ENCODE results near the gene OR3A2. TPM values are rescaled to one million over a fixed set of nuclear protein-coding genes. Genes with fewer than 3 reads are reported as not detected.

The OR3A2 gene
- total RNA-seq, 1 experiment from 2014 or later: not detected

GRCh38 chr17:3335876-3336275, 50.2 kb downstream of the OR3A2 start:
- no peaks in the 10 kb centered on the region for H3K36me3 Mint-ChIP-seq (ENCODE audit: insufficient read depth, unreplicated experiment)
- ChIA-PET CTCF (no interaction called here), POLR2A (no interaction called here)
- DNase-seq: peak in 1 of 2 experiments; percentile 22
- H3K9me3 Mint-ChIP-seq (ENCODE audit: unreplicated experiment): peaks cover 21% of the 10 kb centered on the region
- no peak overlapping the region for H3K27ac Mint-ChIP-seq (ENCODE audit: unreplicated experiment)
- H3K4me1 ChIP-seq: no peaks in the 10 kb centered on the region
- intact Hi-C loops (cut with micrococcal nuclease; ENCODE audit: unreplicated experiment): loop anchor here (10.0 kb wide), 1 partner anchor 291 kb away; no protein-coding TSS in a partner anchor
- no peaks in the 10 kb centered on the region for H3K36me3 ChIP-seq (ENCODE audit: control insufficient read depth, insufficient read depth, low read length)
- no peak overlapping the region for H3K4me3 ChIP-seq (ENCODE audit: low read depth, low read length)
- peaks cover 11% of the 10 kb centered on the region for H3K27me3 Mint-ChIP-seq (ENCODE audit: insufficient read depth, unreplicated experiment)
- H3K4me3 Mint-ChIP-seq (ENCODE audit: unreplicated experiment): no peak overlapping the region
- no peaks in the 10 kb centered on the region for H3K9me3 ChIP-seq
- no peaks in the 10 kb centered on the region for H3K27me3 ChIP-seq (replicated peaks; ENCODE audit: control insufficient read depth, insufficient read depth, low read length)
- H3K4me1 Mint-ChIP-seq (ENCODE audit: low read depth, unreplicated experiment): no peaks in the 10 kb centered on the region
- peak; percentile 20 to 52 for TF ChIP-seq CTCF (IDR thresholded peaks at IDR 0.05; ENCODE audit: insufficient read depth in 1 of 2, low read depth in 1 of 2, low read length in 1 of 2, severe bottlenecking in 1 of 2, unreplicated experiment in 1 of 2)
- BruUV-seq (replicated peaks): no TSS peak

- peaks cover 4% of the 10 kb centered on the region for H3K27me3 Mint-ChIP-seq (ENCODE audit: insufficient read depth, unreplicated experiment)
- no peak overlapping the region for H3K4me3 Mint-ChIP-seq (ENCODE audit: unreplicated experiment)
- intact Hi-C loops (cut with micrococcal nuclease; ENCODE audit: unreplicated experiment): no loop called here
- Histone ChIP-seq H3K36me3 (ENCODE audit: control insufficient read depth, insufficient read depth, low read length) (no peaks in the 10 kb centered on the region), H3K9me3 (no peaks in the 10 kb centered on the region), H3K4me1 (peaks cover 9% of the 10 kb centered on the region), H3K27me3 (replicated peaks; ENCODE audit: control insufficient read depth, insufficient read depth, low read length) (no peaks in the 10 kb centered on the region), H3K4me3 (ENCODE audit: low read depth, low read length) (no peak overlapping the region)
- POLR2A ChIA-PET: no interaction called here
- CTCF ChIA-PET: no interaction called here
- H3K36me3 Mint-ChIP-seq (ENCODE audit: insufficient read depth, unreplicated experiment): no peaks in the 10 kb centered on the region
- no peak for DNase-seq
- no peak overlapping the region for H3K27ac Mint-ChIP-seq (ENCODE audit: unreplicated experiment)
- H3K9me3 Mint-ChIP-seq (ENCODE audit: unreplicated experiment): no peaks in the 10 kb centered on the region
- BruUV-seq (replicated peaks): no TSS peak
- TF ChIP-seq CTCF (IDR thresholded peaks at IDR 0.05; ENCODE audit: insufficient read depth in 1 of 2, low read depth in 1 of 2, low read length in 1 of 2, severe bottlenecking in 1 of 2, unreplicated experiment in 1 of 2): no peak
- no peaks in the 10 kb centered on the region for H3K4me1 Mint-ChIP-seq (ENCODE audit: low read depth, unreplicated experiment)
These were observed 67.8 kb downstream of the OR3A2 start for GRCh38 chr17:3318336-3318735.

- ChIA-PET POLR2A (no interaction called here), CTCF (no interaction called here)
- BruUV-seq (replicated peaks): no TSS peak
- Histone ChIP-seq H3K27me3 (replicated peaks; ENCODE audit: control insufficient read depth, insufficient read depth, low read length) (no peaks in the 10 kb centered on the region), H3K4me1 (peaks cover 9% of the 10 kb centered on the region), H3K9me3 (no peaks in the 10 kb centered on the region), H3K36me3 (ENCODE audit: control insufficient read depth, insufficient read depth, low read length) (no peaks in the 10 kb centered on the region), H3K4me3 (ENCODE audit: low read depth, low read length) (no peak overlapping the region)
- intact Hi-C loops (cut with micrococcal nuclease; ENCODE audit: unreplicated experiment): no loop called here
- TF ChIP-seq CTCF (IDR thresholded peaks at IDR 0.05; ENCODE audit: insufficient read depth in 1 of 2, low read depth in 1 of 2, low read length in 1 of 2, severe bottlenecking in 1 of 2, unreplicated experiment in 1 of 2): no peak
- Mint-ChIP-seq H3K4me1 (ENCODE audit: low read depth, unreplicated experiment) (no peaks in the 10 kb centered on the region), H3K36me3 (ENCODE audit: insufficient read depth, unreplicated experiment) (no peaks in the 10 kb centered on the region), H3K4me3 (ENCODE audit: unreplicated experiment) (no peak overlapping the region), H3K9me3 (ENCODE audit: unreplicated experiment) (no peaks in the 10 kb centered on the region), H3K27ac (ENCODE audit: unreplicated experiment) (no peak overlapping the region), H3K27me3 (ENCODE audit: insufficient read depth, unreplicated experiment) (peaks cover 8% of the 10 kb centered on the region)
- no peak for DNase-seq
These were observed 69.3 kb downstream of the OR3A2 start for GRCh38 chr17:3316836-3317235.
